NCI-H748 (cell line): ENCODE results near the gene IL10RA.

ENCODE experiments used
- DNase-seq: peaks from one replicate; lab custom pipeline; 2025; ENCODE audit not compliant: unreplicated experiment; lab: John Stamatoyannopoulos, UW

Gene IL10RA

GRCh38 chr11:118042796-118043195 lies 56.6 kb downstream of the IL10RA start:
- no peak for DNase-seq

- DNase-seq: no peak
These were observed 59.0 kb downstream of the IL10RA start for GRCh38 chr11:118045191-118045590.

GRCh38 chr11:118046051-118046963 lies 60.1 kb downstream of the IL10RA start:
- DNase-seq: no peak

- DNase-seq: no peak
These were observed 60.9 kb downstream of the IL10RA start for GRCh38 chr11:118046964-118047700.

- no peak for DNase-seq
These were observed 61.6 kb downstream of the IL10RA start for GRCh38 chr11:118047749-118048148.

GRCh38 chr11:118048472-118049370 lies 62.5 kb downstream of the IL10RA start:
- no peak for DNase-seq

DNA sequence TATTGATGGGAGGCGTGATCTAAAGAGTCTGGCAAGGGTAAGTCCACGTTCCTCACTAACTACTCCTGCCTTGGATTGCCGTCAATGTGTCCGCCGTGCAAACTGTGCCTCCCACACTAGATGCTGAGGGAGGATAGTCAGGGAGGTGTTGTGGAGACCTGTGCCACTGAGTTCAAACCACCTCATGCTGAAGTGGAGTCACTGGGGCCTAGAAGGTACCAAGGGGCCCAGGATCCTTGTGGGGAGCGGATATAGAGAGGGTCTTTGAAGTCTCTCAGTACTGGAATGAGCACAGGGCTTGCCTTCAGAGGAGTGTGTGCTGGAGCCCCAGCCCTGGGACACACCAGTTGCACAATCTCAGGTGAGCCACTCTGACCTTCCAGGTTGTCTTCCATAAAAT lies 63.6 kb downstream of the IL10RA start:
- DNase-seq: no peak

DNA sequence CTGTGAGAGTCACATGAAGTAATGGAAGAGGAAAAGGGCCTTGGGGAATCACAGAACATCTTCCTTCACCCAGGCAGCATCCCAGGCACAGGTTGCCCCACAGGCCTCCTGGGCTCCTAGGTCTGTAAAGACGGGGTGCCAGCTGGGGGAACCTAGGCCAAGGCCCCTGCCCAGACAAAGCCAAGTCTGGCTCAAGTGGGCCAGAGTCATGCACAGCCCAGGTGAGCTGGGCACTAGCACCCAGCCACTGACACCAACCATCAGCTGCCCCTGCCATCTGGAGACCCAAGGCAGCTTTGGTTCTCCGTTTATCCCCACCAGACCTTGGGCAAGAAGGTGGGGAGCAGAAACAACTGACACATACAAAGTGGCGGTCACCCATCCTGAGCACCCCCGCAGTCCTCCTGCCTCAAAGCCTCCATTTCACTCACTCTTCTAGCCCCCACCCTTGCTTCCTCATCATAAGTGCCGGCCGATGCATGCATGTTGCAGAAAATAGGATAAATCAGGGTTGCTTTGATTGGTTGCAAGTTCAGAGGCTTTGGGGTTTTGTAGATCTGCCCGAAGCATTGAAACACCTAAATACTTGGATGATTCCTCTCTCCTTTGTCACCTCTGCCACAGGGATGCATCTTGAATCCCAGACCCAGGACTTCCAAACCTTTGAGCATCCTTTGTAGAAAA lies 64.2 kb downstream of the IL10RA start:
- DNase-seq: no peak
